ENCODE measurements around the gene CFAP299.

GRCh38 chr4:80912350-80912749, 576.8 kb downstream of the CFAP299 start:
- TF ChIP-seq USF1 (IDR thresholded peaks at IDR 0.05): no peak
- TF ChIP-seq TEAD4 (IDR thresholded peaks at IDR 0.05): no peak

Data from Ishikawa (cell line).